WTC11 (cell line): ENCODE measurements around the gene GRAMD2A. TPM values are rescaled to one million over a fixed set of nuclear protein-coding genes. Genes with fewer than 3 reads are reported as not detected.
"Not testable (repeated sequence)": the region's sequence is repeated elsewhere in the genome, so short reads cannot be mapped to it uniquely, and the experiment has no call there.

ENCODE experiments used
- ATAC-seq: fragments of 200-7000 bp; cut with Tn5 transposase; 2 replicates; pipeline ENCODE4 v1.10.0; 2021; ENCODE audit warnings: mild to moderate bottlenecking, moderate library complexity
- CTCF ChIA-PET: fragments of 300-600 bp; sonication (Branson Sonifier 250); formaldehyde crosslinking; loops from one replicate; lab custom pipeline; 2021; ENCODE audit warnings: antibody characterized with exemption; lab: Charles Lee
- POLR2A ChIA-PET: fragments of 350-600 bp; sonication (Branson Sonifier 250); formaldehyde crosslinking; loops from one replicate; lab custom pipeline; 2021; ENCODE audit warnings: antibody characterized with exemption; lab: Charles Lee
- DNase-seq: peaks from one replicate; pipeline ENCODE4 v3.0.0; 2021; ENCODE audit warnings: low spot score
- H3K27ac Mint-ChIP-seq: 2 replicates; pipeline ENCODE4 v1.8.0; 2021; ENCODE audit warnings: mixed read lengths
- H3K27me3 Mint-ChIP-seq: 2 replicates; pipeline ENCODE4 v1.8.0; 2021; ENCODE audit warnings: low read depth, mild to moderate bottlenecking, moderate library complexity, mixed read lengths
- H3K36me3 Mint-ChIP-seq: 2 replicates; pipeline ENCODE4 v1.8.0; 2021; ENCODE audit warnings: mixed read lengths
- H3K4me1 Mint-ChIP-seq: 2 replicates; pipeline ENCODE4 v1.8.0; 2022; ENCODE audit warnings: mixed read lengths
- H3K4me3 Mint-ChIP-seq: 2 replicates; pipeline ENCODE4 v1.8.0; 2021; ENCODE audit warnings: mild to moderate bottlenecking, moderate library complexity, mixed read lengths
- H3K9me3 Mint-ChIP-seq: 2 replicates; pipeline ENCODE4 v1.8.0; 2021; ENCODE audit warnings: mixed read lengths
- CBFB ChIP-seq: sonication (generic); formaldehyde crosslinking; IDR thresholded peaks from 2 replicates; pipeline ENCODE4 v1.8.1; 2022; ENCODE audit warnings: mild to moderate bottlenecking, low read depth, missing genetic modification reagents
- CREM ChIP-seq: sonication (generic); formaldehyde crosslinking; IDR thresholded peaks from 2 replicates; pipeline ENCODE4 v1.8.1; 2022; ENCODE audit warnings: mild to moderate bottlenecking, missing genetic modification reagents, moderate library complexity
- ELF4 ChIP-seq: sonication (generic); formaldehyde crosslinking; IDR thresholded peaks from 2 replicates; pipeline ENCODE4 v1.8.1; 2022; ENCODE audit warnings: low read depth, mild to moderate bottlenecking, moderate library complexity, missing genetic modification reagents
- FOXJ3 ChIP-seq: sonication (generic); formaldehyde crosslinking; IDR thresholded peaks from 2 replicates; pipeline ENCODE4 v1.9.0; 2021; ENCODE audit warnings: missing genetic modification reagents, mild to moderate bottlenecking, borderline replicate concordance
- HMGA2 ChIP-seq: fragments of 250-450 bp; sonication (Bioruptor Pico); IDR thresholded peaks from 2 replicates; pipeline ENCODE4 v1.4.0; 2021; ENCODE audit warnings: mild to moderate bottlenecking, moderate library complexity
- HMGXB4 ChIP-seq: sonication (generic); formaldehyde crosslinking; IDR thresholded peaks from 2 replicates; pipeline ENCODE4 v1.8.1; 2023; ENCODE audit warnings: mild to moderate bottlenecking, moderate library complexity, missing genetic modification reagents
- JAZF1 ChIP-seq: fragments of 250-450 bp; sonication (Bioruptor Pico); IDR thresholded peaks from 2 replicates; pipeline ENCODE4 v1.9.0; 2021; ENCODE audit warnings: moderate library complexity, mild to moderate bottlenecking, inconsistent platforms
- MXD4 ChIP-seq: fragments of 250-450 bp; sonication (Bioruptor Pico); IDR thresholded peaks from 2 replicates; pipeline ENCODE4 v1.8.0; 2021; ENCODE audit warnings: mild to moderate bottlenecking, moderate library complexity, borderline replicate concordance
- ZBTB21 ChIP-seq: sonication (generic); formaldehyde crosslinking; IDR thresholded peaks from 2 replicates; pipeline ENCODE4 v1.8.1; 2023; ENCODE audit warnings: mild to moderate bottlenecking, missing genetic modification reagents, borderline replicate concordance
- ZNF121 ChIP-seq: sonication (generic); formaldehyde crosslinking; IDR thresholded peaks from 2 replicates; pipeline ENCODE4 v1.8.0; 2023; ENCODE audit warnings: missing genetic modification reagents
- ZNF138 ChIP-seq: sonication (generic); formaldehyde crosslinking; conservative IDR thresholded peaks from 2 replicates; pipeline ENCODE4 v1.8.1; 2022; ENCODE audit warnings: mild to moderate bottlenecking, moderate library complexity, missing genetic modification reagents
- ZNF219 ChIP-seq: sonication (generic); formaldehyde crosslinking; IDR thresholded peaks from 2 replicates; pipeline ENCODE4 v1.8.0; 2023; ENCODE audit warnings: missing genetic modification reagents, mild to moderate bottlenecking, borderline replicate concordance
- total RNA-seq: library from RNA; stranded (reverse); gene quantifications from 3 replicates; pipeline ENCODE4 v1.2.3, GENCODE V29; 2021
- TF ChIP-seq, protein P1 (sequence below): sonication (generic); formaldehyde crosslinking; IDR thresholded peaks from 2 replicates; pipeline ENCODE4 v1.8.0; 2023; ENCODE audit warnings: missing genetic modification reagents, mild to moderate bottlenecking, borderline replicate concordance
- TF ChIP-seq, protein P2 (sequence below): sonication (generic); formaldehyde crosslinking; IDR thresholded peaks from 2 replicates; pipeline ENCODE4 v1.8.1; 2022; ENCODE audit warnings: mild to moderate bottlenecking, moderate library complexity, missing genetic modification reagents
- TF ChIP-seq, protein P3 (sequence below): sonication (generic); formaldehyde crosslinking; IDR thresholded peaks from 2 replicates; pipeline ENCODE4 v1.8.1; 2022; ENCODE audit warnings: low read depth, missing genetic modification reagents, borderline replicate concordance

GRAMD2A gene
- total RNA-seq, 1 experiment from 2014 or later: 1.9 TPM

DNA sequence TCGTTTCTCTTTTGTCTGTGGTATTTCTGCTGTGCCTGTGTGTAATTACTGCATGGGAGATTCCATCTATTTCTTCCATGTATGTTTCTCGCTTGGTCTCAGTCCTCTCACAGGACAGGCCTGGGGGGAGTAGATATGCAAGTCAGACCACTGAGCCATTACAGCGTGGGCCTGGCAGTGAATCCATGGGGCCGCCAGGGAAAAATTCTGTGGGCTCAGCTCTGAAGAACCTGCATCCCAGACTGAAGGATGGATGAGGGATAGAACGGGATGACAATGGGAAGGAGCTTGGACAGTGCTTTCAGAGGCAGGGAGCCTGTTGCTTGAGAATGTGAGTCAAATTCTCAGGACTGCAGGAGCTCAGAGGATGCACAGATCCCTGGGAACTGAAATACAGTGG is 24.8 kb downstream of the GRAMD2A start (continued):
- TF ChIP-seq, protein P1, sequence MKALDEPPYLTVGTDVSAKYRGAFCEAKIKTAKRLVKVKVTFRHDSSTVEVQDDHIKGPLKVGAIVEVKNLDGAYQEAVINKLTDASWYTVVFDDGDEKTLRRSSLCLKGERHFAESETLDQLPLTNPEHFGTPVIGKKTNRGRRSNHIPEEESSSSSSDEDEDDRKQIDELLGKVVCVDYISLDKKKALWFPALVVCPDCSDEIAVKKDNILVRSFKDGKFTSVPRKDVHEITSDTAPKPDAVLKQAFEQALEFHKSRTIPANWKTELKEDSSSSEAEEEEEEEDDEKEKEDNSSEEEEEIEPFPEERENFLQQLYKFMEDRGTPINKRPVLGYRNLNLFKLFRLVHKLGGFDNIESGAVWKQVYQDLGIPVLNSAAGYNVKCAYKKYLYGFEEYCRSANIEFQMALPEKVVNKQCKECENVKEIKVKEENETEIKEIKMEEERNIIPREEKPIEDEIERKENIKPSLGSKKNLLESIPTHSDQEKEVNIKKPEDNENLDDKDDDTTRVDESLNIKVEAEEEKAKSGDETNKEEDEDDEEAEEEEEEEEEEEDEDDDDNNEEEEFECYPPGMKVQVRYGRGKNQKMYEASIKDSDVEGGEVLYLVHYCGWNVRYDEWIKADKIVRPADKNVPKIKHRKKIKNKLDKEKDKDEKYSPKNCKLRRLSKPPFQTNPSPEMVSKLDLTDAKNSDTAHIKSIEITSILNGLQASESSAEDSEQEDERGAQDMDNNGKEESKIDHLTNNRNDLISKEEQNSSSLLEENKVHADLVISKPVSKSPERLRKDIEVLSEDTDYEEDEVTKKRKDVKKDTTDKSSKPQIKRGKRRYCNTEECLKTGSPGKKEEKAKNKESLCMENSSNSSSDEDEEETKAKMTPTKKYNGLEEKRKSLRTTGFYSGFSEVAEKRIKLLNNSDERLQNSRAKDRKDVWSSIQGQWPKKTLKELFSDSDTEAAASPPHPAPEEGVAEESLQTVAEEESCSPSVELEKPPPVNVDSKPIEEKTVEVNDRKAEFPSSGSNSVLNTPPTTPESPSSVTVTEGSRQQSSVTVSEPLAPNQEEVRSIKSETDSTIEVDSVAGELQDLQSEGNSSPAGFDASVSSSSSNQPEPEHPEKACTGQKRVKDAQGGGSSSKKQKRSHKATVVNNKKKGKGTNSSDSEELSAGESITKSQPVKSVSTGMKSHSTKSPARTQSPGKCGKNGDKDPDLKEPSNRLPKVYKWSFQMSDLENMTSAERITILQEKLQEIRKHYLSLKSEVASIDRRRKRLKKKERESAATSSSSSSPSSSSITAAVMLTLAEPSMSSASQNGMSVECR (CRISPR knock-in tag): no peak
- TF ChIP-seq JAZF1 (no peak), ZNF121 (CRISPR knock-in tag) (no peak)

DNA sequence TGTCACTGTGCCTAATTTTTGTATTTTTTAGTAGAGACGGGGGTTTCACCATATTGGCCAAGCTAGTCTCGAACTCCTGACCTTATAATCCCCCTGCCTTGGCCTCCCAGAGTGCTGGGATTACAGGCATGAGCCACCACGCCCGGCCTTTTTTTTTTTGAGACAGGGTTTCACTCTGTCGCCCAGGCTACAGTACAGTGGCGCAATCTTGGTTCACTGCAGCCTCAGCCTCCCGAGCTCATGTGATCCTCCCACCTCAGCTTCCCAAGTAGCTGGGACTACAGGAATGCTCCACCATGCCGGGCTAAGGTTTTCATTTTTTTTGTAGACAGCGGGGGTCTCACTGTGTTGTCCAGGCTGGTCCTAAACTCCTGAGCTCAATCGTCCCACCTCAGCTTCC is 25.6 kb downstream of the GRAMD2A start:
- H3K27ac Mint-ChIP-seq, POLR2A ChIA-PET, H3K4me3 Mint-ChIP-seq, DNase-seq, ATAC-seq, H3K36me3 Mint-ChIP-seq, H3K27me3 Mint-ChIP-seq, H3K9me3 Mint-ChIP-seq: not testable (repeated sequence)
- peaks cover 14% of the 10 kb centered on the region for H3K4me1 Mint-ChIP-seq
- CTCF ChIA-PET: interaction anchor here (3.3 kb wide), 1 partner anchor 16 kb away, joined by 8 read pairs; no protein-coding TSS in a partner anchor

DNA sequence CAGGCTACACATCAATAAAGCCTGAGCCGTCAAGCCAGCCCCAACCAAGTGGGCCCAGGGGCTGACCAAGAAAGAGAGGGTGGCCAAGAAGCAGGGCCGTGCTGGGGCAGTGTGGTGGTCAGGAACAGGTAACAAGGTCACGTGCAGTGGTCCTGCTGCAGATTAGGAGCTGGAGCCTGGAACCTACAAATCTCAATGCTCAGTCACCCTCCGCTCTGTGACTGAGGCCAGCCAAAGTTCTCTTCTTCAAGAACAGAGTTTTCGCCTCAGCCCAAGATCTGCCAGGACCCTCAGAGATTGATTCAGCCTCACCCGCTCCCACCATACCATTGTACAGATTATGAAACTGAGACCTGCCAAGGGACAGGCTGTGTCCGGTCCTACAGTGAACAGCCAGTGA is 26.9 kb downstream of the GRAMD2A start:
- ChIA-PET POLR2A (no interaction called here), CTCF (interaction anchor here (1.3 kb wide), 1 partner anchor 15 kb away, joined by 5 read pairs; no protein-coding TSS in a partner anchor)
- Mint-ChIP-seq H3K36me3 (no peaks in the 10 kb centered on the region), H3K4me3 (no peak overlapping the region), H3K27ac (no peak overlapping the region), H3K27me3 (no peaks in the 10 kb centered on the region), H3K9me3 (no peaks in the 10 kb centered on the region), H3K4me1 (peaks cover 14% of the 10 kb centered on the region)
- ATAC-seq (no peak), DNase-seq (no peak)
- TF ChIP-seq MXD4: no peak
- no peak for TF ChIP-seq ELF4 (CRISPR knock-in tag)
- no peak for TF ChIP-seq ZNF219 (CRISPR knock-in tag)
- no peak for TF ChIP-seq CREM

GRCh38 chr15:72169921-72170611 is 27.5 kb downstream of the GRAMD2A start:
- Mint-ChIP-seq H3K36me3 (no peaks in the 10 kb centered on the region), H3K4me3 (no peak overlapping the region), H3K9me3 (no peaks in the 10 kb centered on the region), H3K4me1 (peaks cover 11% of the 10 kb centered on the region), H3K27me3 (no peaks in the 10 kb centered on the region), H3K27ac (no peak overlapping the region)
- DNase-seq: no peak
- no peak for TF ChIP-seq ZNF219 (CRISPR knock-in tag)
- TF ChIP-seq, protein P2, sequence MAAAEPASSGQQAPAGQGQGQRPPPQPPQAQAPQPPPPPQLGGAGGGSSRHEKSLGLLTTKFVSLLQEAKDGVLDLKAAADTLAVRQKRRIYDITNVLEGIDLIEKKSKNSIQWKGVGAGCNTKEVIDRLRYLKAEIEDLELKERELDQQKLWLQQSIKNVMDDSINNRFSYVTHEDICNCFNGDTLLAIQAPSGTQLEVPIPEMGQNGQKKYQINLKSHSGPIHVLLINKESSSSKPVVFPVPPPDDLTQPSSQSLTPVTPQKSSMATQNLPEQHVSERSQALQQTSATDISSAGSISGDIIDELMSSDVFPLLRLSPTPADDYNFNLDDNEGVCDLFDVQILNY (CRISPR knock-in tag): no peak
- no peak for TF ChIP-seq CBFB (CRISPR knock-in tag)
- TF ChIP-seq, protein P1 (CRISPR knock-in tag): no peak
- TF ChIP-seq, protein P3, sequence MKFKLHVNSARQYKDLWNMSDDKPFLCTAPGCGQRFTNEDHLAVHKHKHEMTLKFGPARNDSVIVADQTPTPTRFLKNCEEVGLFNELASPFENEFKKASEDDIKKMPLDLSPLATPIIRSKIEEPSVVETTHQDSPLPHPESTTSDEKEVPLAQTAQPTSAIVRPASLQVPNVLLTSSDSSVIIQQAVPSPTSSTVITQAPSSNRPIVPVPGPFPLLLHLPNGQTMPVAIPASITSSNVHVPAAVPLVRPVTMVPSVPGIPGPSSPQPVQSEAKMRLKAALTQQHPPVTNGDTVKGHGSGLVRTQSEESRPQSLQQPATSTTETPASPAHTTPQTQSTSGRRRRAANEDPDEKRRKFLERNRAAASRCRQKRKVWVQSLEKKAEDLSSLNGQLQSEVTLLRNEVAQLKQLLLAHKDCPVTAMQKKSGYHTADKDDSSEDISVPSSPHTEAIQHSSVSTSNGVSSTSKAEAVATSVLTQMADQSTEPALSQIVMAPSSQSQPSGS: no peak
- TF ChIP-seq FOXJ3 (CRISPR knock-in tag): no peak
- no peak for TF ChIP-seq ZNF138 (CRISPR knock-in tag)
- no peak for TF ChIP-seq HMGA2 (CRISPR knock-in tag)
- no peak for TF ChIP-seq HMGXB4 (CRISPR knock-in tag)
- no peak for TF ChIP-seq ZBTB21 (CRISPR knock-in tag)
- CTCF ChIA-PET: interaction anchor here (1.3 to 2.0 kb wide), 2 partner anchors 14 kb away, joined by 5 to 9 read pairs; no protein-coding TSS in a partner anchor
- POLR2A ChIA-PET: no interaction called here
- ATAC-seq: no peak
